ENCODE results near the gene STX8.

STX8 gene

GRCh38 chr17:9221147-9221921 is 354.3 kb downstream of the STX8 start:
- in situ Hi-C loops (cut with HindIII; ENCODE audit: low pct_ligation_motif_present, low sequenced_read_pairs) = no loop called here
- no peak for TF ChIP-seq CTCF (IDR thresholded peaks at IDR 0.05; ENCODE audit: low read depth, low read length, missing control alignments)
- no peak for DNase-seq
- Histone ChIP-seq H3K27me3 (replicated peaks) (no peaks in the 10 kb centered on the region), H3K36me3 (replicated peaks) (no peaks in the 10 kb centered on the region), H3K4me3 (ENCODE audit: low read depth, low read length) (no peak overlapping the region), H3K27ac (no peak overlapping the region)

- no peaks in the 10 kb centered on the region for H3K27me3 ChIP-seq (replicated peaks)
- DNase-seq = no peak
- H3K27ac ChIP-seq = no peak overlapping the region
- no peak overlapping the region for H3K4me3 ChIP-seq (ENCODE audit: low read depth, low read length)
- TF ChIP-seq CTCF (IDR thresholded peaks at IDR 0.05; ENCODE audit: low read depth, low read length, missing control alignments) = no peak
- in situ Hi-C loops (cut with HindIII; ENCODE audit: low pct_ligation_motif_present, low sequenced_read_pairs) = no loop called here
- no peaks in the 10 kb centered on the region for H3K36me3 ChIP-seq (replicated peaks)
Observed at GRCh38 chr17:9220398-9221146, 355.0 kb downstream of the STX8 start.

DNA sequence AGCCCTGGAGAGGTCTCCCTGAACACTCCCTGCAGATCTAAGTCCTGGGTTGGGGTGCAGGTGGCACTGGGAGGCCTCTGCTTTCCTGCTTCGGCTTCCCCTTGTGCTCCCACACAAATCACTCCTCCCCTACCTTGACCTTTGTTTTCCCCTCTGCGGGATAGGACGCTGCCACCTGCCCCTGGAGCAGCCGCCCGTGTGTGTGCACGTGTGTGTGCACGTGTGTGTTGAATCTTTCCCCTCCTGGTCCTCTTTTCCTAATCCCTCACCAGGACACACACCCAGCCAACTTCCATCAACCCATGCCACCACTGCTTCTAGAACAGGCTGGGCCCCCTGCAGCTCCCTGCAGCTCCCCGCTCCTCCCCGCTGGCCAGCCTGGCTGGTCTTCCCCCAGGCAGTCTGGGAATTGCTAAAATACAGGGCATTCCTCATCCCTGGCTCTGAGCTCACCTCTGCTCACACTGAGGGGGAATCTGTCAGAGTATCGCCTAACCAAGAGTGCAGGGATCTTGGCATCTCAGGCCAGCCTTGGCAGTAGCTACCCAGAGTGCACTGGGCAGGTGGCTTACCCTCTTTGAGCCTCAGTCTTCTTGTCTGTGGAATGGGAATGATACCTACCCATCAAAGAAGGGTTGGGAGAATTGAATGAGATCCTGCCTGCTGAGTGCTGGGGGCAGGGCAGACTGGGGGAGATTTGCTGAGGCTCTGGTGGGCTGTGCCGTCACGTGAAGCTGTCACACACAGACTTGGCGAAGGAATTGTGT is 355.8 kb downstream of the STX8 start:
- TF ChIP-seq CTCF (IDR thresholded peaks at IDR 0.05; ENCODE audit: low read depth, low read length, missing control alignments) = no peak
- H3K27me3 ChIP-seq (replicated peaks) = no peaks in the 10 kb centered on the region
- in situ Hi-C loops (cut with HindIII; ENCODE audit: low pct_ligation_motif_present, low sequenced_read_pairs) = no loop called here
- H3K36me3 ChIP-seq (replicated peaks) = no peaks in the 10 kb centered on the region
- H3K4me3 ChIP-seq (ENCODE audit: low read depth, low read length) = no peak overlapping the region
- no peak overlapping the region for H3K27ac ChIP-seq
- DNase-seq = no peak

GRCh38 chr17:9218911-9219310 is 356.7 kb downstream of the STX8 start:
- Histone ChIP-seq H3K4me3 (ENCODE audit: low read depth, low read length) (no peak overlapping the region), H3K27me3 (replicated peaks) (no peaks in the 10 kb centered on the region), H3K36me3 (replicated peaks) (no peaks in the 10 kb centered on the region), H3K27ac (no peak overlapping the region)
- in situ Hi-C loops (cut with HindIII; ENCODE audit: low pct_ligation_motif_present, low sequenced_read_pairs) = no loop called here
- DNase-seq = no peak
- TF ChIP-seq CTCF (IDR thresholded peaks at IDR 0.05; ENCODE audit: low read depth, low read length, missing control alignments) = no peak

- no peaks in the 10 kb centered on the region for H3K36me3 ChIP-seq (replicated peaks)
- TF ChIP-seq CTCF (IDR thresholded peaks at IDR 0.05; ENCODE audit: low read depth, low read length, missing control alignments) = no peak
- no peak for DNase-seq
- H3K27me3 ChIP-seq (replicated peaks) = no peaks in the 10 kb centered on the region
- in situ Hi-C loops (cut with HindIII; ENCODE audit: low pct_ligation_motif_present, low sequenced_read_pairs) = no loop called here
- no peak overlapping the region for H3K27ac ChIP-seq
- no peak overlapping the region for H3K4me3 ChIP-seq (ENCODE audit: low read depth, low read length)
Observed at GRCh38 chr17:9218064-9218635, 357.5 kb downstream of the STX8 start.
